OCI-M1 (cell line): ENCODE data around the gene GPR25.

Source experiments
- DNase-seq: peaks from one replicate; lab custom pipeline; 2025; lab: John Stamatoyannopoulos, UW

Gene GPR25

GRCh38 chr1:200894712-200895442, 22.1 kb downstream of the GPR25 start, which contains the start of gene INAVA:
TSS of gene INAVA (plus strand) at chr1:200894900. CDS start at chr1:200898401, 3,501 bp downstream.
- no peak for DNase-seq

GRCh38 chr1:200895443-200895789, 22.6 kb downstream of the GPR25 start:
- no peak for DNase-seq

- no peak for DNase-seq
Measured at GRCh38 chr1:200895801-200896530, 23.2 kb downstream of the GPR25 start.

GRCh38 chr1:200896531-200897196, 23.9 kb downstream of the GPR25 start:
- no peak for DNase-seq

- no peak for DNase-seq
Measured at GRCh38 chr1:200897259-200897658, 24.5 kb downstream of the GPR25 start.

GRCh38 chr1:200899015-200899386, 26.2 kb downstream of the GPR25 start:
- DNase-seq = no peak

GRCh38 chr1:200899451-200899915, 26.7 kb downstream of the GPR25 start:
- DNase-seq = no peak

- DNase-seq = no peak
Measured at GRCh38 chr1:200899954-200900867, 27.4 kb downstream of the GPR25 start.

- DNase-seq = no peak
Measured at GRCh38 chr1:200900877-200901276, 28.1 kb downstream of the GPR25 start.

- no peak for DNase-seq
Measured at GRCh38 chr1:200901350-200901749, 28.6 kb downstream of the GPR25 start.

- no peak for DNase-seq
Measured at GRCh38 chr1:200901796-200902444, 29.1 kb downstream of the GPR25 start.

GRCh38 chr1:200903793-200904192, 31.0 kb downstream of the GPR25 start:
- no peak for DNase-seq

- DNase-seq = no peak
Measured at GRCh38 chr1:200904772-200905171, 32.0 kb downstream of the GPR25 start.

- DNase-seq = no peak
Measured at GRCh38 chr1:200905411-200906052, 32.8 kb downstream of the GPR25 start.

GRCh38 chr1:200906491-200906890, 33.7 kb downstream of the GPR25 start:
- no peak for DNase-seq

GRCh38 chr1:200907611-200908097, 34.9 kb downstream of the GPR25 start:
- no peak for DNase-seq

GRCh38 chr1:200908191-200908868, 35.5 kb downstream of the GPR25 start:
- no peak for DNase-seq

GRCh38 chr1:200909071-200909470, 36.3 kb downstream of the GPR25 start:
- DNase-seq = no peak

GRCh38 chr1:200909757-200910239, 37.0 kb downstream of the GPR25 start:
- no peak for DNase-seq

GRCh38 chr1:200911361-200911760, 38.6 kb downstream of the GPR25 start:
- DNase-seq = no peak
